Chondrocyte (in vitro differentiated cells): ENCODE results near the gene ATL2. TPM values are rescaled to one million over a fixed set of nuclear protein-coding genes. Genes with fewer than 3 reads are reported as not detected.
"Not testable (repeated sequence)": the region's sequence is repeated elsewhere in the genome, so short reads cannot be mapped to it uniquely, and the experiment has no call there.

Experiments used
- DNase-seq: peaks from one replicate; pipeline ENCODE4 v3.0.0; 2021; ENCODE audit warnings: mixed read lengths, low spot score
- H3K27ac Mint-ChIP-seq: one replicate; pipeline ENCODE4 v1.8.0; 2021; ENCODE audit warnings: mild to moderate bottlenecking, moderate library complexity, mixed read lengths; ENCODE audit not compliant: unreplicated experiment
- H3K27me3 Mint-ChIP-seq: 2 replicates; pipeline ENCODE4 v1.8.0; 2021; ENCODE audit warnings: low read depth, mixed read lengths
- H3K36me3 Mint-ChIP-seq: 2 replicates; pipeline ENCODE4 v1.8.0; 2021; ENCODE audit warnings: low read depth, mixed read lengths
- H3K4me1 Mint-ChIP-seq: 2 replicates; pipeline ENCODE4 v1.8.0; 2021; ENCODE audit warnings: low read depth, mild to moderate bottlenecking, mixed read lengths
- H3K4me3 Mint-ChIP-seq: one replicate; pipeline ENCODE4 v1.8.0; 2021; ENCODE audit warnings: mild to moderate bottlenecking, moderate library complexity, mixed read lengths; ENCODE audit not compliant: unreplicated experiment
- H3K9me3 Mint-ChIP-seq: 2 replicates; pipeline ENCODE4 v1.8.0; 2021; ENCODE audit warnings: low read depth, mixed read lengths
- total RNA-seq: library from RNA; stranded (reverse); gene quantifications from 3 replicates; pipeline ENCODE4 v1.2.1, GENCODE V29; 2021
- TF ChIP-seq, protein P1 (sequence below): fragments of 200-600 bp; sonication (generic); IDR thresholded peaks from 2 replicates; pipeline ENCODE4 v1.5.0; 2021; ENCODE audit warnings: antibody characterized with exemption, mild to moderate bottlenecking, moderate library complexity

The ATL2 gene
- total RNA-seq, 1 donor from 2014 or later, result 34.1 TPM

DNA sequence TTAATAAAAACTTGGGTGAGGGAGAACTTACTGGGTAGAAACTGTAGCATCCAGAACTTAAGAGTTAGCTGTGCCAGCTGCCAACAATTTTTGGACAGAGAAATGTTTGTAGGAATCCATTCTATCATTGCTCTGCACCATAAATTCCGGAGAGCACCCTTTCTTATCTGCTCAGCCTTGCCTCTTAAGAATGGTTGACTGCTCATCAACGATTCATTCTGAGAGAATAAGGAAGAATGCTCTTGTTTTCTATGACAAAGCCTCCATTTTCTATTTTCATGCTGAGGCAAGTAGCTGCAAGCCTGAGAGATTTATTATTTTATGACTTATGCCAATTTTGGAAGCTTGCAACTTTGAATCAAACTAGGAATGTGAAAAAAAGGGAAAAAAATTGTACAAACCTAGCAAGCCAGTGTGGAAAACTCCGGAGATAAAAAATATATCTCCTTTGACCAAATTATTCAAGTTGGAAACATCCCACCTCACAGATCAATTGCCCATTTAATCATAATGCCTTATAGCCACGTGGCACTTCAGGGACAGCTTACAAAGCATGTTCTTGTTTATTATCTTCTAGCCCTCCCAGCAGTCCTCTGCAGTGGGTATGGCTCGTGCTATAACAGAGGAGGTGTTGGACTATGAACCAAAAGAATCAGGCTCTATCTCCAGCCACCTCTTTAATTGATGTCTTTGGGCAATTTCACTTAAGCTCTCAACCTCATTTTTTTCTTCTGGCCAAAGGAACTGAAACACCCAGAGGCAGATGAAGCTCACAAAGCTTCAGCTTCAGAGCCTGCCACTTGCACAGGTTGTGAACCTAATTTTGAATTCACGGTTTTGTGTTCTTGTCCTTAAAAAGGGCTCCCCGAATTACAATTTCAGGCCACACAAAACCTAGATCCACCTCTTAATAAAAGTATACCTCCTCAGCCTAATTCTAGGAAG, 40.9 kb upstream of the ATL2 start:
- TF ChIP-seq, protein P1, sequence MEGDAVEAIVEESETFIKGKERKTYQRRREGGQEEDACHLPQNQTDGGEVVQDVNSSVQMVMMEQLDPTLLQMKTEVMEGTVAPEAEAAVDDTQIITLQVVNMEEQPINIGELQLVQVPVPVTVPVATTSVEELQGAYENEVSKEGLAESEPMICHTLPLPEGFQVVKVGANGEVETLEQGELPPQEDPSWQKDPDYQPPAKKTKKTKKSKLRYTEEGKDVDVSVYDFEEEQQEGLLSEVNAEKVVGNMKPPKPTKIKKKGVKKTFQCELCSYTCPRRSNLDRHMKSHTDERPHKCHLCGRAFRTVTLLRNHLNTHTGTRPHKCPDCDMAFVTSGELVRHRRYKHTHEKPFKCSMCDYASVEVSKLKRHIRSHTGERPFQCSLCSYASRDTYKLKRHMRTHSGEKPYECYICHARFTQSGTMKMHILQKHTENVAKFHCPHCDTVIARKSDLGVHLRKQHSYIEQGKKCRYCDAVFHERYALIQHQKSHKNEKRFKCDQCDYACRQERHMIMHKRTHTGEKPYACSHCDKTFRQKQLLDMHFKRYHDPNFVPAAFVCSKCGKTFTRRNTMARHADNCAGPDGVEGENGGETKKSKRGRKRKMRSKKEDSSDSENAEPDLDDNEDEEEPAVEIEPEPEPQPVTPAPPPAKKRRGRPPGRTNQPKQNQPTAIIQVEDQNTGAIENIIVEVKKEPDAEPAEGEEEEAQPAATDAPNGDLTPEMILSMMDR, result no peak
- H3K27me3 Mint-ChIP-seq, result peaks cover 6% of the 10 kb centered on the region

DNA sequence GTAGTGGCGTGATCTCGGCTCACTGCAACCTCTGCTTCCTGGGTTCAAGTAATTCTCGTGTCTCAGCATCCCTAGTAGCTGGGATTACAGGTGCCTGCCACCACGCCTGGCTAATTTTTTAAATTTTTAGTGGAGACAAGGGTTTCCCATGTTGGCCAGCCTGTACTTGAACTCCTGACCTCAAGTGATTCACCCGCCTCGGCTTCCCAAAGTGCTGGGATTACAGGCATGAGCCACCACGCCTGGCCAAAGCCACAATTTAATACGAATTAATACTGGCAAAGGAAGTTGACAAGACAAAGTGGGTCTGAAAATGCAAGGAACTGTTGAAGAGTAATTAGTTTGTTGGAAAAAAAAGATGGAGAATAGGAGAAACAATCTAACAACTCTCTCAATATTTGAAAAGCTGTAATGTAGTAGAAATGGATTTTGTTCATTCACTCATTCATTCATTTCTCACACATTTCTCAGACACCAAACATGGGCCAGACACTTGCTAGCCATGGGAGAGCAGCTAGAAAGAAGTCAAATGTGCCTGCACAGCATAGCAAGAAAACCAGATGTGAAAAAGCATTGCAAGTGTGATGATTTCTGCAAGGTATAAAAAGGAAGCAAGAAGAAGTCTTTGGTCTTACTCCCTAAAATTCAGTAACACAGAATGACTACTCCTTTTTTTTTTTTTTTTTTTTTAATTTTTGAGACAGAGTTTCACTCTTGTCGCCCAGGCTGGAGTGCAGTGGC, 39.4 kb upstream of the ATL2 start:
- TF ChIP-seq, protein P1, result no peak
- DNase-seq, result no peak
- no peak overlapping the region for H3K27ac Mint-ChIP-seq

More for the DNA sequence above, 40.9 kb upstream of the ATL2 start:
- H3K9me3 Mint-ChIP-seq, result peaks cover 3% of the 10 kb centered on the region
- H3K36me3 Mint-ChIP-seq, result peaks cover 2% of the 10 kb centered on the region
- H3K4me1 Mint-ChIP-seq, result peaks cover 7% of the 10 kb centered on the region
- DNase-seq, result no peak
- H3K27ac Mint-ChIP-seq, result no peak overlapping the region
- no peak overlapping the region for H3K4me3 Mint-ChIP-seq

GRCh38 chr2:38415728-38416291, 38.7 kb upstream of the ATL2 start:
- Mint-ChIP-seq H3K4me3 (no peak overlapping the region), H3K4me1 (peaks cover 7% of the 10 kb centered on the region), H3K27ac (no peak overlapping the region), H3K36me3 (peaks cover 2% of the 10 kb centered on the region), H3K9me3 (peaks cover 11% of the 10 kb centered on the region), H3K27me3 (peaks cover 6% of the 10 kb centered on the region)
- DNase-seq, result no peak
- TF ChIP-seq, protein P1, result no peak

More for the DNA sequence above, 39.4 kb upstream of the ATL2 start:
- H3K4me3 Mint-ChIP-seq, result no peak overlapping the region
- H3K27me3 Mint-ChIP-seq, result peaks cover 6% of the 10 kb centered on the region
- peaks cover 2% of the 10 kb centered on the region for H3K36me3 Mint-ChIP-seq
- H3K9me3 Mint-ChIP-seq, result peaks cover 11% of the 10 kb centered on the region
- peaks cover 7% of the 10 kb centered on the region for H3K4me1 Mint-ChIP-seq

GRCh38 chr2:38415023-38415422, 38.0 kb upstream of the ATL2 start:
- H3K36me3 Mint-ChIP-seq, result peaks cover 2% of the 10 kb centered on the region
- H3K27me3 Mint-ChIP-seq, result peaks cover 6% of the 10 kb centered on the region
- H3K4me1 Mint-ChIP-seq, result peaks cover 7% of the 10 kb centered on the region
- TF ChIP-seq, protein P1, result no peak
- H3K9me3 Mint-ChIP-seq, result peaks cover 11% of the 10 kb centered on the region
- H3K4me3 Mint-ChIP-seq, result no peak overlapping the region
- no peak for DNase-seq
- H3K27ac Mint-ChIP-seq, result no peak overlapping the region

DNA sequence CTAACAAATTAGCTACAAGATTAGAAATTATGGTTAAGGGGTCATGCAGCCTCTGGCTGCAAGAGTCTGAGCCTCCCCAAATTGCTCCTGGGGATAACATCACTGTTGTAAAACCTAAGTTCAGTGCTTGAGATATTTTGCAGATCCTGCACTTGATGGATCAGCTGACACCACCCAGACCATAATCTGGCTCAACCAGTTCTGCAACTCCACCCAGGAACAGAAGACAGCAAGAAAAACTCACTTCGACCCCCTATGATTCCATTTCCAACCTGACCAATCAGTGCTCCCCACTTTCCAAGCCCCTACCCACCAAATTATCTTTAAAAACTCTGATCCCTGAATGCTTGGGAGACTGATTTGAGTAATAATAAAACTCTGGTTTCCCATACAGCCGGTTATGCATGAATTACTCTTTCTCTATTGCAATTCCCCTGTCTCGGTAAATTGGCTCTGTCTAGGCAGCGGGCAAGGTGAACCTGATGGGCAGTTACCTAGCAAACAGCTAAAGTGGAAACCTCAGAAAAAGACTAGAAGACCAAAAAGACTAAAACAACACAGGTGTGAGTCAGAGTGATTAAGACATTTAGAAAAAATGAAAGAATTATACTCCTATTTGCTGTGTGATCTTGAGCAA, 35.3 kb upstream of the ATL2 start:
- peaks cover 11% of the 10 kb centered on the region for H3K9me3 Mint-ChIP-seq
- not testable (repeated sequence) for DNase-seq, H3K27ac Mint-ChIP-seq, H3K4me3 Mint-ChIP-seq, H3K36me3 Mint-ChIP-seq, H3K4me1 Mint-ChIP-seq, H3K27me3 Mint-ChIP-seq
